GM06990 (cell line): ENCODE data around the gene AIMP2.
"Not testable (repeated sequence)": the region's sequence is repeated elsewhere in the genome, so short reads cannot be mapped to it uniquely, and the experiment has no call there.

Experiments used
- DNase-seq: peaks from one replicate; pipeline ENCODE4 v3.0.0-alpha.2; 2011; ENCODE audit not compliant: insufficient read length; ENCODE audit errors: extremely low read depth
- H3K27me3 ChIP-seq: replicated peaks from 2 replicates; pipeline ENCODE4 v1.6.0; 2011; ENCODE audit warnings: low read length; ENCODE audit not compliant: control insufficient read depth, insufficient read depth
- H3K36me3 ChIP-seq: 2 replicates; pipeline ENCODE4 v1.5.1; 2011; ENCODE audit warnings: low read length; ENCODE audit not compliant: control insufficient read depth, insufficient read depth
- H3K4me3 ChIP-seq: replicated peaks from 2 replicates; pipeline ENCODE4 v1.5.1; 2011; ENCODE audit warnings: low read depth, mild to moderate bottlenecking, control low read depth, low read length
- TF ChIP-seq, protein P1 (sequence below): IDR thresholded peaks from 2 replicates; pipeline ENCODE4 v1.5.1; 2011; ENCODE audit warnings: low read length, control low read depth, mild to moderate bottlenecking, inconsistent platforms; ENCODE audit not compliant: insufficient read depth, poor library complexity, severe bottlenecking

AIMP2 gene

GRCh38 chr7:6057316-6058129 lies 48.5 kb downstream of the AIMP2 start:
- no peaks in the 10 kb centered on the region for H3K36me3 ChIP-seq
- no peaks in the 10 kb centered on the region for H3K27me3 ChIP-seq
- DNase-seq: no peak
- TF ChIP-seq, protein P1, sequence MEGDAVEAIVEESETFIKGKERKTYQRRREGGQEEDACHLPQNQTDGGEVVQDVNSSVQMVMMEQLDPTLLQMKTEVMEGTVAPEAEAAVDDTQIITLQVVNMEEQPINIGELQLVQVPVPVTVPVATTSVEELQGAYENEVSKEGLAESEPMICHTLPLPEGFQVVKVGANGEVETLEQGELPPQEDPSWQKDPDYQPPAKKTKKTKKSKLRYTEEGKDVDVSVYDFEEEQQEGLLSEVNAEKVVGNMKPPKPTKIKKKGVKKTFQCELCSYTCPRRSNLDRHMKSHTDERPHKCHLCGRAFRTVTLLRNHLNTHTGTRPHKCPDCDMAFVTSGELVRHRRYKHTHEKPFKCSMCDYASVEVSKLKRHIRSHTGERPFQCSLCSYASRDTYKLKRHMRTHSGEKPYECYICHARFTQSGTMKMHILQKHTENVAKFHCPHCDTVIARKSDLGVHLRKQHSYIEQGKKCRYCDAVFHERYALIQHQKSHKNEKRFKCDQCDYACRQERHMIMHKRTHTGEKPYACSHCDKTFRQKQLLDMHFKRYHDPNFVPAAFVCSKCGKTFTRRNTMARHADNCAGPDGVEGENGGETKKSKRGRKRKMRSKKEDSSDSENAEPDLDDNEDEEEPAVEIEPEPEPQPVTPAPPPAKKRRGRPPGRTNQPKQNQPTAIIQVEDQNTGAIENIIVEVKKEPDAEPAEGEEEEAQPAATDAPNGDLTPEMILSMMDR: no peak
- H3K4me3 ChIP-seq: peak overlapping the region; percentile 83

DNA sequence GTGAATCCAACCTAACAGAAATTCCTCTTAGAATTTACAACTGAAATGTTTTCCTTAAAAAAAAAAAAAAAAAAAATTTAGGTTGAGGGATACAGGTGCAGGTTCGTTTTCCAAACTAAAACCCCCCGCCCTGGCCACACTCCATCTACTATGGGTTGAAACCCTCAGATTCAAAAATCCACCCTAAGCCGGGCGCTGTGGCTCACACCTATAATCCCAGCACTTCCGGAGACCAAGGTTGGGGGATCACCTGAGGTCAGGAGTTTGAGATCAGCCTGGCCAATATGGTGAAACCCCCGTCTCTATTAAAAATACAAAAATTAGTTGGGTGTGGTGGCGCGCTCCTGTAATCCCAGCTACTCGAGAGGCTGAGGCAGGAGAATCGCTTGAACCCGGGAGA lies 50.9 kb downstream of the AIMP2 start:
- not testable (repeated sequence) for H3K36me3 ChIP-seq, DNase-seq, H3K4me3 ChIP-seq, H3K27me3 ChIP-seq

- Histone ChIP-seq H3K27me3 (no peaks in the 10 kb centered on the region), H3K36me3 (no peaks in the 10 kb centered on the region), H3K4me3 (no peak overlapping the region)
- peak; percentile 50 for DNase-seq
- TF ChIP-seq, protein P1: no peak
Observed at GRCh38 chr7:6071406-6071805, 62.3 kb downstream of the AIMP2 start.
